Measurements from ENCODE around the gene STX7. TPM values are rescaled to one million over a fixed set of nuclear protein-coding genes. Genes with fewer than 3 reads are reported as not detected.

Gene STX7
- total and polyA plus RNA-seq, 2 experiments from 2014 or later: 47.2 to 59.8 TPM

GRCh38 chr6:132530293-132530974 is 17.5 kb upstream of the STX7 start:
- in situ Hi-C loops (cut with MboI): loop anchor here (25.0 kb wide), 1 partner anchor 257 kb away; the partner anchor contains the start of gene SLC18B1
- H3K27me3 ChIP-seq (replicated peaks; ENCODE audit: insufficient read depth): no peaks in the 10 kb centered on the region
- no peaks in the 10 kb centered on the region for H3K36me3 ChIP-seq (ENCODE audit: low read depth)
- WGBS, 2 experiments (ENCODE audit: low coverage in 1 of 2, low lambda C conversion rate in 2 of 2, missing lambda C conversion rate in 2 of 2): 16 to 19% methylated on average over 9 of the region's 9 CpGs
- H3K4me1 ChIP-seq (ENCODE audit: insufficient read depth): no peaks in the 10 kb centered on the region
- peak overlapping the region; percentile 30; the same call in 1 of the 2 replicates for H2AFZ ChIP-seq
- H3K9me2 ChIP-seq (ENCODE audit: insufficient read depth): no peaks in the 10 kb centered on the region
- H3K4me2 ChIP-seq (ENCODE audit: unreplicated experiment): peak overlapping the region; percentile 63
- TF ChIP-seq EZH2 (IDR thresholded peaks at IDR 0.05; ENCODE audit: insufficient read depth, poor library complexity, severe bottlenecking) (no peak), EZH2phosphoT487 (IDR thresholded peaks at IDR 0.05; ENCODE audit: insufficient read depth, low read depth) (no peak)
- H3K79me2 ChIP-seq (ENCODE audit: insufficient read depth): no peaks in the 10 kb centered on the region
- no peak overlapping the region for H3K9ac ChIP-seq
- H3K4me3 ChIP-seq: peak overlapping the region; percentile 41; the same call in 1 of the 2 replicates
- no peaks in the 10 kb centered on the region for H4K20me1 ChIP-seq (ENCODE audit: insufficient read depth)
- peak; percentile 67 for DNase-seq
- H3F3A ChIP-seq (ENCODE audit: insufficient read depth): no peaks in the 10 kb centered on the region
- no peaks in the 10 kb centered on the region for H3K9me3 ChIP-seq (ENCODE audit: low read depth)
- no peak overlapping the region for H3K27ac ChIP-seq

GRCh38 chr6:132527791-132528190 is 14.9 kb upstream of the STX7 start:
- in situ Hi-C loops (cut with MboI): loop anchor here (25.0 kb wide), 1 partner anchor 260 kb away; the partner anchor contains the start of gene SLC18B1
- H3K9me2 ChIP-seq (ENCODE audit: insufficient read depth): no peaks in the 10 kb centered on the region

DNA sequence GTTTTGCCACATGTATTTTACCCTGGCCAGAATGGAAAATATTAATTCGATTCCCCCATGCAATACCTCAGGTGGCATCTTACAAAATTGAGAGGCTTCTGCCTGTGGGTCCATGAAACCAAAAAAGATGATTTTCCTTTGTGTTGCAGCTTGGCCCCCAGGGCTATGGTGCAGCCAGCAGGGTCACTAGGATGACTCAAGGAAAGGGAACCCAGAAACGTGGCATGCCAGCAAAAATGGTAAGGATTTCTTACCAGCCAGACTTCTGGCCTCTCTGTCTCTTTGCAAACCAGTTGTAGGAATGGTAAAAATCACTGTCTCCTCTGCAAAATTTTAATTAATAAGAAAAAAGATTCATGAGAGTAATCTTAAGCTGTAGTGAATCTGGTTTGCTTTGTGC is 13.5 kb upstream of the STX7 start:
- Histone ChIP-seq H3F3A (ENCODE audit: insufficient read depth) (peaks cover 2% of the 10 kb centered on the region), H3K79me2 (ENCODE audit: insufficient read depth) (no peaks in the 10 kb centered on the region), H3K4me2 (ENCODE audit: unreplicated experiment) (no peak overlapping the region), H3K9ac (no peak overlapping the region), H3K27ac (no peak overlapping the region), H3K9me3 (ENCODE audit: low read depth) (no peaks in the 10 kb centered on the region), H3K27me3 (replicated peaks; ENCODE audit: insufficient read depth) (no peaks in the 10 kb centered on the region), H2AFZ (no peak overlapping the region), H4K20me1 (ENCODE audit: insufficient read depth) (no peaks in the 10 kb centered on the region), H3K36me3 (ENCODE audit: low read depth) (no peaks in the 10 kb centered on the region), H3K9me2 (ENCODE audit: insufficient read depth) (no peaks in the 10 kb centered on the region), H3K4me1 (ENCODE audit: insufficient read depth) (peaks cover 6% of the 10 kb centered on the region), H3K4me3 (no peak overlapping the region)
- DNase-seq: peak; percentile 13
- in situ Hi-C loops (cut with MboI): loop anchor here (25.0 kb wide), 1 partner anchor 261 kb away; the partner anchor contains the start of gene SLC18B1
- WGBS, 2 experiments (ENCODE audit: low coverage in 1 of 2, low lambda C conversion rate in 2 of 2, missing lambda C conversion rate in 2 of 2): 52 to 62% methylated on average over 2 of the region's 2 CpGs
- no peak for TF ChIP-seq EZH2phosphoT487 (IDR thresholded peaks at IDR 0.05; ENCODE audit: insufficient read depth, low read depth)
- TF ChIP-seq EZH2 (IDR thresholded peaks at IDR 0.05; ENCODE audit: insufficient read depth, poor library complexity, severe bottlenecking): no peak

More at GRCh38 chr6:132527791-132528190, 14.9 kb upstream of the STX7 start:
- no peak for TF ChIP-seq EZH2phosphoT487 (IDR thresholded peaks at IDR 0.05; ENCODE audit: insufficient read depth, low read depth)
- TF ChIP-seq EZH2 (IDR thresholded peaks at IDR 0.05; ENCODE audit: insufficient read depth, poor library complexity, severe bottlenecking): no peak
- Histone ChIP-seq H3K9me3 (ENCODE audit: low read depth) (no peaks in the 10 kb centered on the region), H3K27me3 (replicated peaks; ENCODE audit: insufficient read depth) (no peaks in the 10 kb centered on the region), H3K36me3 (ENCODE audit: low read depth) (no peaks in the 10 kb centered on the region), H3K79me2 (ENCODE audit: insufficient read depth) (no peaks in the 10 kb centered on the region), H2AFZ (no peak overlapping the region), H3K27ac (no peak overlapping the region), H3K4me2 (ENCODE audit: unreplicated experiment) (no peak overlapping the region), H3K4me3 (no peak overlapping the region), H3F3A (ENCODE audit: insufficient read depth) (no peaks in the 10 kb centered on the region), H3K9ac (no peak overlapping the region), H4K20me1 (ENCODE audit: insufficient read depth) (no peaks in the 10 kb centered on the region), H3K4me1 (ENCODE audit: insufficient read depth) (no peaks in the 10 kb centered on the region)
- DNase-seq: peak; percentile 50
- 77 to 84% methylated on average over 6 of the region's 6 CpGs for WGBS, 2 experiments (ENCODE audit: low coverage in 1 of 2, low lambda C conversion rate in 2 of 2, missing lambda C conversion rate in 2 of 2)

GRCh38 chr6:132525866-132526265 is 12.9 kb upstream of the STX7 start:
- in situ Hi-C loops (cut with MboI): loop anchor here (25.0 kb wide), 1 partner anchor 261 kb away; the partner anchor contains the start of gene SLC18B1
- Histone ChIP-seq H3K27ac (no peak overlapping the region), H3K4me1 (ENCODE audit: insufficient read depth) (peaks cover 12% of the 10 kb centered on the region), H3K4me3 (no peak overlapping the region), H3K79me2 (ENCODE audit: insufficient read depth) (no peaks in the 10 kb centered on the region), H3K9me3 (ENCODE audit: low read depth) (no peaks in the 10 kb centered on the region), H3K9ac (no peak overlapping the region), H3K4me2 (ENCODE audit: unreplicated experiment) (no peak overlapping the region), H3K36me3 (ENCODE audit: low read depth) (no peaks in the 10 kb centered on the region), H2AFZ (no peak overlapping the region), H4K20me1 (ENCODE audit: insufficient read depth) (no peaks in the 10 kb centered on the region), H3F3A (ENCODE audit: insufficient read depth) (peaks cover 6% of the 10 kb centered on the region), H3K9me2 (ENCODE audit: insufficient read depth) (no peaks in the 10 kb centered on the region), H3K27me3 (replicated peaks; ENCODE audit: insufficient read depth) (no peaks in the 10 kb centered on the region)
- no peak for DNase-seq
- 85 to 90% methylated on average over 4 of the region's 4 CpGs for WGBS, 2 experiments (ENCODE audit: low coverage in 1 of 2, low lambda C conversion rate in 2 of 2, missing lambda C conversion rate in 2 of 2)
- no peak for TF ChIP-seq EZH2 (IDR thresholded peaks at IDR 0.05; ENCODE audit: insufficient read depth, poor library complexity, severe bottlenecking)
- no peak for TF ChIP-seq EZH2phosphoT487 (IDR thresholded peaks at IDR 0.05; ENCODE audit: insufficient read depth, low read depth)

Measured in GM23248 (cell line).